Transverse colon (tissue), 3 donors: ENCODE measurements around the gene STARD10.

Experiments used
- POLR2A ChIP-seq: fragments of 450-650 bp; IDR thresholded peaks from one replicate; pipeline ENCODE4 v1.6.1; 2016; ENCODE audit warnings: antibody characterized with exemption, mild to moderate bottlenecking, moderate library complexity
- TF ChIP-seq, protein P1 (sequence below), 5 experiments: fragments of 200-600 bp in 3 of 5; fragments of 450-650 bp in 2 of 5; sonication (generic) in 3 of 5; IDR thresholded peaks; 1 replicate in 2 of 5; 2 replicates in 3 of 5; pipeline ENCODE4 v1.5.1; 2016 to 2017; ENCODE audit warnings: antibody characterized with exemption in 5 of 5, inconsistent platforms in 3 of 5, mild to moderate bottlenecking in 2 of 5, moderate library complexity in 1 of 5

DNA sequence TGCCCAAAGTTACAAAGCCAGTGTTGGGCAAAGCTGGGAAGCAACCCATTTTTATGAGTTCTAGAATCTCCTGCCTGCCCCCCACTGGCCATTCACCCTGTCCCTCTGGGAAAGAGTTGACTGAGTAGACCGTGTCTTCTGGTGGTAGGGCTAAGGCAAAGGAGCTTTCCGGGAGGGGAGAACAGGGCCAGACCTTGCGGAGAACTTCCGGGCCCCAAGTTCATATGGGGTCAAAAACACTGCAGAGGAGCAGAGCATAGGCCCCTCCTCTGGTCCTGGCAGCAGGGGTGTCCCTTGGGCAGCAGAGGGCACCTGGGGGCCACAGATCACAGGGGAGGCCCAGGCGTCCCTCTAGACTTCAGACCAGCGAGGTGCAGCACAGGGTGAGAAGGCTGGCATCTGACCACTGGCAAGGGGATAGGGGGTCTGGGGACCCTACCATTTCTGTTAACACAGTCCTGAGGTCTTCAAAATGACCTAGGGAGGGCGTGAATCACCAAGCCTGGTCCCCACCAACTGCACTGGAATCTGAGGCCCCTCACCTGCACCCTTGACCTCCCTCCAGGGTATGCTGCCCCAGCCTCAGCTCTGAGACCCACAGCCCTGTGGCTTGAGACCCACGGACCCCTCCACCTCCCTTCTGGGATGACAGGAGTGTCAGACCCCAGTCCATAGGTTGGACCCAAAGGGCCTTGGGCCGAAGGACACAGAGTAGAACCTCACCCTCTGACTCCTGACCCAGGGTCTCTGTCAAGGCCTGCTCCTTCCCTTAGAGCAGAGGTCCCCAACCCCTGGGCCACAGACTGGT, 40.3 kb downstream of the STARD10 start:
- TF ChIP-seq, protein P1, sequence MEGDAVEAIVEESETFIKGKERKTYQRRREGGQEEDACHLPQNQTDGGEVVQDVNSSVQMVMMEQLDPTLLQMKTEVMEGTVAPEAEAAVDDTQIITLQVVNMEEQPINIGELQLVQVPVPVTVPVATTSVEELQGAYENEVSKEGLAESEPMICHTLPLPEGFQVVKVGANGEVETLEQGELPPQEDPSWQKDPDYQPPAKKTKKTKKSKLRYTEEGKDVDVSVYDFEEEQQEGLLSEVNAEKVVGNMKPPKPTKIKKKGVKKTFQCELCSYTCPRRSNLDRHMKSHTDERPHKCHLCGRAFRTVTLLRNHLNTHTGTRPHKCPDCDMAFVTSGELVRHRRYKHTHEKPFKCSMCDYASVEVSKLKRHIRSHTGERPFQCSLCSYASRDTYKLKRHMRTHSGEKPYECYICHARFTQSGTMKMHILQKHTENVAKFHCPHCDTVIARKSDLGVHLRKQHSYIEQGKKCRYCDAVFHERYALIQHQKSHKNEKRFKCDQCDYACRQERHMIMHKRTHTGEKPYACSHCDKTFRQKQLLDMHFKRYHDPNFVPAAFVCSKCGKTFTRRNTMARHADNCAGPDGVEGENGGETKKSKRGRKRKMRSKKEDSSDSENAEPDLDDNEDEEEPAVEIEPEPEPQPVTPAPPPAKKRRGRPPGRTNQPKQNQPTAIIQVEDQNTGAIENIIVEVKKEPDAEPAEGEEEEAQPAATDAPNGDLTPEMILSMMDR (IDR thresholded peaks at IDR 0.05), result no peak
- TF ChIP-seq POLR2A, result no peak
